Dermis lymphatic vessel endothelial cell (primary cell): ENCODE data around the gene RICTOR. TPM values are rescaled to one million over a fixed set of nuclear protein-coding genes. Genes with fewer than 3 reads are reported as not detected.

Experiments used
- total RNA-seq: library from RNA; depleted of rRNA; stranded (reverse); fragments of >200 nt; gene quantifications from 2 replicates; pipeline ENCODE4 v1.2.1, GENCODE V29; 2014

RICTOR gene, protein sequence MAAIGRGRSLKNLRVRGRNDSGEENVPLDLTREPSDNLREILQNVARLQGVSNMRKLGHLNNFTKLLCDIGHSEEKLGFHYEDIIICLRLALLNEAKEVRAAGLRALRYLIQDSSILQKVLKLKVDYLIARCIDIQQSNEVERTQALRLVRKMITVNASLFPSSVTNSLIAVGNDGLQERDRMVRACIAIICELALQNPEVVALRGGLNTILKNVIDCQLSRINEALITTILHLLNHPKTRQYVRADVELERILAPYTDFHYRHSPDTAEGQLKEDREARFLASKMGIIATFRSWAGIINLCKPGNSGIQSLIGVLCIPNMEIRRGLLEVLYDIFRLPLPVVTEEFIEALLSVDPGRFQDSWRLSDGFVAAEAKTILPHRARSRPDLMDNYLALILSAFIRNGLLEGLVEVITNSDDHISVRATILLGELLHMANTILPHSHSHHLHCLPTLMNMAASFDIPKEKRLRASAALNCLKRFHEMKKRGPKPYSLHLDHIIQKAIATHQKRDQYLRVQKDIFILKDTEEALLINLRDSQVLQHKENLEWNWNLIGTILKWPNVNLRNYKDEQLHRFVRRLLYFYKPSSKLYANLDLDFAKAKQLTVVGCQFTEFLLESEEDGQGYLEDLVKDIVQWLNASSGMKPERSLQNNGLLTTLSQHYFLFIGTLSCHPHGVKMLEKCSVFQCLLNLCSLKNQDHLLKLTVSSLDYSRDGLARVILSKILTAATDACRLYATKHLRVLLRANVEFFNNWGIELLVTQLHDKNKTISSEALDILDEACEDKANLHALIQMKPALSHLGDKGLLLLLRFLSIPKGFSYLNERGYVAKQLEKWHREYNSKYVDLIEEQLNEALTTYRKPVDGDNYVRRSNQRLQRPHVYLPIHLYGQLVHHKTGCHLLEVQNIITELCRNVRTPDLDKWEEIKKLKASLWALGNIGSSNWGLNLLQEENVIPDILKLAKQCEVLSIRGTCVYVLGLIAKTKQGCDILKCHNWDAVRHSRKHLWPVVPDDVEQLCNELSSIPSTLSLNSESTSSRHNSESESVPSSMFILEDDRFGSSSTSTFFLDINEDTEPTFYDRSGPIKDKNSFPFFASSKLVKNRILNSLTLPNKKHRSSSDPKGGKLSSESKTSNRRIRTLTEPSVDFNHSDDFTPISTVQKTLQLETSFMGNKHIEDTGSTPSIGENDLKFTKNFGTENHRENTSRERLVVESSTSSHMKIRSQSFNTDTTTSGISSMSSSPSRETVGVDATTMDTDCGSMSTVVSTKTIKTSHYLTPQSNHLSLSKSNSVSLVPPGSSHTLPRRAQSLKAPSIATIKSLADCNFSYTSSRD (N-terminal part only)
- 25.9 and 32.9 TPM in 2 replicates for total RNA-seq

DNA sequence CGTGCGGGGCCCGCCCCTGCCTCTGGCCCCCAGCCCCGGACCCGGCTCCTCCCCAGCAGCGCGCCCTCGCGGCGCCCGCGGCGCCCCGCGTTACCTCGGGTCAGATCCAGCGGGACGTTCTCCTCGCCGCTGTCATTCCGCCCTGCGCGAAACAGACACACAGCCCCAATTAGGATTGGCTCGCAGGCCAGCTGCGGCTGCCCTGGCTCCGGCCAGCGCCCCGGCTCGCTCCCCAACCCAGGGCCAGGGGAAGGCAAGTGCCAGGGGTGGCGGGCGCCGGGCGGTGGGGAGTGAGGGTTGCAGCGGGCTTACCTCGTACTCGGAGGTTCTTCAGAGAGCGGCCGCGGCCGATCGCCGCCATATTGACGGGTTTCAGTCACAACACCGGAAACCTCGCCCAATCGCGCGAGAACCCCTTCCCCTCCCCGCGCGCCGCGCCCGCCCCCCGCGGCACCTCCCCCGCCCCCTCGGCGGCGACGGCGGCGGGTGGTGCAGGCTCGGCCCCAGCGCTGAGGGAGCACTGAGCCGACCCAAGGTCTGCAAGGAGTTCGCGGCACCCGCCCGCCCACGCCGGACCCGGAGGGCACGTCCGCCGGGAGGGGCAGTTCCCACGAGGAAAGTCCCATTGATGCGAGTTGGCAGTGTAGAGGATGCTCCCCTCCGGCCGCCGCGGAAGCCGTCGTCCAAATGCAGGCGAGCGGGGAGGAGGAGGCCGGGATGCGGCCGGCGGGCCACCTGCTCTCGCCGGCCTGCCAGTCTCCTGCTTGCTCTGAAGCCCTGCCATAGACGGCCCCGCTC lies at the start of gene RICTOR:
Gene RICTOR (minus strand): TSS at position 383 of the 798 bp plus-strand sequence. CDS start 22 bp downstream, at position 361.

Other genes starting within 250 kb of the RICTOR start
- gene OSMR, start 228.4 kb downstream of the RICTOR start, total RNA-seq, result 6.9 and 10.8 TPM in 2 replicates
- gene FYB1, start 145.2 kb upstream of the RICTOR start, total RNA-seq, result not detected in 2 replicates